ENCODE data around the gene PLA2G4C. TPM values are rescaled to one million over a fixed set of nuclear protein-coding genes. Genes with fewer than 3 reads are reported as not detected.

The PLA2G4C gene
- total and polyA plus RNA-seq, 2 of the 8 experiments (the other 6 are each of a cell fraction or from before 2014, with no cell fraction given), result 14.9 to 20.5 TPM

- FAIRE-seq (peak; percentile 83), DNase-seq (ENCODE audit: low read depth in 1 of 2, low spot score in 2 of 2) (no peak)
- H3K14ac ChIP-seq (ENCODE audit: insufficient read length), result no peak overlapping the region
- no peak overlapping the region for H3K9ac ChIP-seq (replicated peaks in 1 of 4; ENCODE audit: extremely low read depth in 1 of 4, low read depth in 3 of 4, low read length in 3 of 4)
- H3K56ac ChIP-seq (replicated peaks; ENCODE audit: insufficient read length, low read depth, low read length), result no peak overlapping the region
- 0 out of 7 replicates have a peak, but pooled peaks cover 0 to 2% (median 0%) of the 10 kb centered on the region in 4 experiments for H3K4me1 ChIP-seq (replicated peaks in 1 of 4; ENCODE audit: control insufficient read depth in 3 of 4, insufficient read depth in 4 of 4, low read length in 3 of 4)
- H3K9me3 ChIP-seq (ENCODE audit: insufficient read depth in 2 of 2, low read depth in 1 of 2, low read length in 1 of 2), result no peaks in the 10 kb centered on the region
- H2BK120ac ChIP-seq (replicated peaks; ENCODE audit: low read depth, low read length), result no peak overlapping the region
- no peak overlapping the region for H2BK15ac ChIP-seq (ENCODE audit: low read length)
- ChIA-PET CTCF (ENCODE audit: partially characterized antibody) (interaction anchor here (0.5 to 1.9 kb wide), 17 partner anchors 10 to 278 kb away, joined by 3 to 17 read pairs (median 4); no protein-coding TSS in a partner anchor), POLR2A (ENCODE audit: partially characterized antibody) (interaction anchor here (0.8 to 0.9 kb wide), 3 partner anchors 9 to 15 kb away, joined by 3 read pairs; no protein-coding TSS in a partner anchor)
- no peak overlapping the region for H3K4me3 ChIP-seq (ENCODE audit: extremely low read depth in 1 of 4, insufficient read depth in 2 of 4, low read depth in 3 of 4, low read length in 4 of 4)
- no peak overlapping the region for H3K27ac ChIP-seq (ENCODE audit: low read depth, low read length)
- no peak overlapping the region for H3K4ac ChIP-seq (replicated peaks; ENCODE audit: insufficient read length, low read depth, low read length)
- no peaks in the 10 kb centered on the region for H3K36me3 ChIP-seq (ENCODE audit: control insufficient read depth in 2 of 4, insufficient read depth in 4 of 4, low read length in 3 of 4)
- H4K5ac ChIP-seq (ENCODE audit: insufficient read length, low read depth, low read length), result no peak overlapping the region
- no peak overlapping the region for H2AK5ac ChIP-seq (ENCODE audit: low read depth, low read length)
- WGBS, 2 experiments (ENCODE audit: extremely low coverage in 1 of 2, insufficient coverage in 1 of 2, insufficient read length in 1 of 2, insufficient replicate concordance in 2 of 2, low coverage in 1 of 2, low lambda C conversion rate in 2 of 2, missing lambda C conversion rate in 1 of 2), result 86% methylated on average over 2 of the region's 2 CpGs; no CpG with 5 or more reads in 1 of the 2 experiments
- no peak overlapping the region for H2BK5ac ChIP-seq (ENCODE audit: low read depth, low read length)
- H4K91ac ChIP-seq (replicated peaks; ENCODE audit: insufficient read length, low read length), result no peak overlapping the region
- H3K23ac ChIP-seq (ENCODE audit: insufficient read length), result no peak overlapping the region
- no peak overlapping the region; the same call in 1 of the 2 replicates for H3K18ac ChIP-seq (ENCODE audit: extremely low read depth, low read length)
- H3K79me2 ChIP-seq (ENCODE audit: control insufficient read depth in 1 of 2, insufficient read depth in 2 of 2, low read length in 2 of 2), result no peaks in the 10 kb centered on the region
- no peak overlapping the region for H4K8ac ChIP-seq (ENCODE audit: extremely low read depth, insufficient read depth, low read length)
- no peak overlapping the region for H2AFZ ChIP-seq (ENCODE audit: low read length)
- H2BK12ac ChIP-seq (ENCODE audit: low read depth, low read length), result no peak overlapping the region
- H3K79me1 ChIP-seq (ENCODE audit: low read depth, low read length), result no peaks in the 10 kb centered on the region
- no peak overlapping the region for H2BK20ac ChIP-seq (ENCODE audit: low read length)
- H3K23me2 ChIP-seq (ENCODE audit: low read depth, low read length), result no peaks in the 10 kb centered on the region
- H4K20me1 ChIP-seq (replicated peaks in 1 of 2; ENCODE audit: control insufficient read depth in 1 of 2, insufficient read depth in 2 of 2, low read length in 2 of 2), result no peaks in the 10 kb centered on the region
- H3K4me2 ChIP-seq (ENCODE audit: insufficient read depth in 1 of 2, low read depth in 2 of 2, low read length in 2 of 2), result no peak overlapping the region
- H3K27me3 ChIP-seq (replicated peaks in 1 of 4; ENCODE audit: control insufficient read depth in 3 of 4, extremely low read depth in 1 of 4, insufficient read depth in 3 of 4, low read length in 3 of 4), result no peaks in the 10 kb centered on the region
- TF ChIP-seq RAD21 (IDR thresholded peaks at IDR 0.05 in 1 of 2, conservative IDR thresholded peaks at IDR 0.05 in 1 of 2; ENCODE audit: low read depth in 2 of 2, low read length in 2 of 2), result peak; percentile 16 to 50; a peak in 3 of 4 replicates
These were observed 41.2 kb downstream of the PLA2G4C start for GRCh38 chr19:48069435-48069834.
